Erythroblast (primary cell): ENCODE data around the gene BHLHE23.

Experiments
- DNase-seq, 2 experiments: peaks; one replicate each; lab custom pipeline; 2025; lab: John Stamatoyannopoulos, UW
- GATA1 ChIP-seq: IDR thresholded peaks from 2 replicates; pipeline ENCODE4 v1.6.1; 2011; ENCODE audit warnings: low read depth, mild to moderate bottlenecking, control low read depth, low read length, moderate library complexity
- POLR2A ChIP-seq: IDR thresholded peaks from 2 replicates; pipeline ENCODE4 v1.6.1; 2011; ENCODE audit warnings: mild to moderate bottlenecking, low read length

Gene BHLHE23

DNA sequence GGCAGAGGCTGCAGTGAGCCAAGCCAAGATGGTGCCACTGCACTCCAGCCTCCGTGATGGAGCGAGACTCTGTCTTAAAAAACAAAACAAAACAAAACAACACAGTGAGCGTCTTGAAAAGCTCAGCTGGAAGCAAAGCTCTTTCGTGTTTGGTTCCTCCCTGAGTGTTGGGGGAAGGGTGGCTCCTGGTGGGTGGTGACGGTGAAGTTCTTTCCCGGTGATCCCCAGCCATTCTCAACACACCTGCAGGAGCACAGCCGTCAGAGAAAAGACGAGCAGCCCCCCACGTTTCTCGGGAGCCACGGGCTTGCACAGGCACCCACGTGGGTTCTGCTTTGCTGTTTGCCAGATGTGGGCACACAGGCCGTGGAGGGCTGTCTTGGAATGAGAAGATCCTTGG lies 3.2 kb downstream of the BHLHE23 start:
- no peak for DNase-seq
- no peak for TF ChIP-seq GATA1

DNA sequence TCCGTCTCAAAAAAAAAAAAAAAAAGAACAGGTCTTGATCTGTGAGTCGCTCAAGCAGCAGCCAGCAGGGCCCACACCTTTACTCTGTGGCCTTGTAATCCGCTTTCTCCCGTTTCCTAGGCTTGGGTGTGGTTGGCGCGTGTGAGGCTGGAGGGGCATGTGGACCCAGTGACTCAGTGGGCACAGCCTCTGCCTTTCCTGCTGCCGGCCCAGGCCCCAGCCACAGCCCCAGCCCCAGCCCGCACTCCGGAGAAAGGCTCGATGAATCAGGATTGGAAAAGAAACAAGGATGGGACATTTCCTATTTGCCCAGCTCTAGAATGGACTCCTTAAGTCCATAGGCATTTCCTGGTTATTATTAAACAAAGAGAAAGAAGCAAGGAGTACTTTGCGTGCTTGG lies 4.3 kb downstream of the BHLHE23 start:
- DNase-seq = no peak
- TF ChIP-seq POLR2A (no peak), GATA1 (no peak)

DNA sequence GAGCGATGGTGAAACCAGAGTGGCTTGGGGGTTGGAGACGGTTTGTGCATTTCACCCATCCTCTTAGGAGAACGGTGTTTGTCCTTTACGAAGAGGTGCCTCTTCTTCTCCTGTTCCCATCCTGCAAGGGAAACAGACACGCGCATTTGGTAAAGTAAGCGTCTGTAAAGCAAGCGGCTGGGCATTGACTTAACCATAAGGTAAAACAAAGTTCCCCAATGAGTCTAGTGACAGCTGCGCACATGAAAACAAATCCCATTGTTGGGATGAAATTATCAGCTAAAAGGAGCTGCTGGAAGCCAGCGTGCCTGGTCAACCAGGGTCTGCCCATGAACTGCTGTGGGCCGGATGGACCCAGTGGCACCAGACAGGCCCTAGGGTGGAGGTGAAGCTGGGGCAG lies 5.8 kb downstream of the BHLHE23 start:
- TF ChIP-seq GATA1 (no peak), POLR2A (no peak)
- no peak for DNase-seq

DNA sequence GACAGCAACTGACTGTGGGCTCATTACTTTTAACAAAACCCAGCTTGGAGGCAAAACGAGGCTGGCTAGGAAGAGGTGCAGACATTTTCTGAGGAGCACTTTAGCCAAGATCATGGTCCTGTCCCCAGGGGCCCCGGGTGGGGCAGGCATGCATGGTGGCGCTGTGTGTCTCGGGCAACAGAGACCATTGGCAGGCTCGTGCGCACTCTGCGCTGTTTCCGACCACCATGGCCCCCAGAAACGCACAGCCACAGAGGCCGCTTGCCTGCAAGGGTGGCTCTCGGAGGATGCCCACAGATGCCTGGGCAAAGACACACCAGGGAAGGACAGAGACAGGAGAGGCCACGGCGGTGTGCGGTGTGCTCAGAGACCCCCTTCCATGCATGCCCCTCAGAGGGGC lies 6.7 kb downstream of the BHLHE23 start:
- TF ChIP-seq POLR2A (no peak), GATA1 (no peak)
- no peak for DNase-seq

DNA sequence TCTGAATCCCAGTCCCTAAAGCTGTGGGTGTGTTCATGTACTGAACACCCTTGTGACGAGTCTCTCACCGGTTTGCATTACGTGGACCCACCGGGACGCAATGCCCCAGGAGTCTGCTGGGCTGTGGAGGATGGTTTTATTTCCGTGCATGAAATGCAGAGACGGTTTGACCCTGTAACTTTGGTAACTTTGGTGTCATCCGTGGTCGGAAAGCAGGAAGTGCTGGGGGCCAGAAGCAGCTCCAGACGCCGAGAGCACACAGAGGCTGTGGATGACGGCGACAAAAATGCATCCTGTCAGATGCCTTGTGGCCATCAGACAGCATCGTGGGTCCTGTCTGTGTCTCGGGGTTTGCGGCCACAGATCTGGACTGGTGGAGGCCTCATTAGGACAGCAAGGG lies 7.2 kb downstream of the BHLHE23 start:
- TF ChIP-seq POLR2A (no peak), GATA1 (no peak)
- DNase-seq = no peak

DNA sequence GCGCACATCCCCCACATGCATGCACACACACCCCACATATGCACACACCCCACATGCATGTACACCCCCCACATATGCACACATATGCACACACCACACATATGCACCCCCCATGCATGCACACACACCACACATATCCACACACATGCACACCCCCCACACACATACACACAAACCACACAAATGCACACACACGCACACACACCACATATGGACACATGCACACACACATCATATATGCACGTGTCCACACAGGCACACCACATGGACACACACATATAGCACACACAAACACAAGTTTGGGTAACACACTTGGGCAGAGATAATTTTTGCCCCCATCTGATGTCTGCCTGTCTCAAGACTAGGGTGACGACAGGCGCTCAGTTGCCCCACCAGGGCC lies 8.3 kb downstream of the BHLHE23 start:
- DNase-seq = no peak
- TF ChIP-seq GATA1 (no peak), POLR2A (no peak)

DNA sequence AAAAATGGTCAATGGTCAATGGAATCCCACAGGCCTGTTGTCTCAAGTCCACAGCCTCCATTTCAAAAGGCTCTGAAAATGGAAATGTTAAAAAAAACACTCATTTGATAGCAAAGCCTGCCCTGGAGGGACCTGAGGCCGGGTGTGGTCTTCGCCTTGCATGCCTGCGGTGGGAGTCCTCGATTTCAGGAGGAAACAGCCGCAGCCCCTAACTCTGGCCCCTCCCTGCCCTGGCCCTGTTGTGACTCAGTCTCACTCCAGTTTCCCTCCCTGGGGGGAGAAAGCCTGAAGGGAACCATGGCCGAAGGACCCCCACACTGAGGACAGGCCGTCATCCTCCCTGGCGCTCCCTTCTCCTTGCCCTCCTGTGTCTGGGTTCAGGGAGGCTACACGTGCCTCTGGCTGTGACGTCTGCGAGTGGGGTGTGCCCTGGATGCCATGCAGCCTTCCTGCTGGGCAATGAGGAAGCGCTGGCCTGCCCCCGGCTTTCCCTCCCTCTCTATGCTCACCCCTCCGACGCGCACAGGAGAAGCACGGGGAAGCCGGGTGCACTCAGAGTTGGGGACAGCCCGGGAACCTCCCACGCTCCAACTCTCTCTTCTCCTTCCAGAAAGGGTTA lies 9.2 kb downstream of the BHLHE23 start:
- no peak for DNase-seq
- TF ChIP-seq POLR2A (no peak), GATA1 (no peak)

DNA sequence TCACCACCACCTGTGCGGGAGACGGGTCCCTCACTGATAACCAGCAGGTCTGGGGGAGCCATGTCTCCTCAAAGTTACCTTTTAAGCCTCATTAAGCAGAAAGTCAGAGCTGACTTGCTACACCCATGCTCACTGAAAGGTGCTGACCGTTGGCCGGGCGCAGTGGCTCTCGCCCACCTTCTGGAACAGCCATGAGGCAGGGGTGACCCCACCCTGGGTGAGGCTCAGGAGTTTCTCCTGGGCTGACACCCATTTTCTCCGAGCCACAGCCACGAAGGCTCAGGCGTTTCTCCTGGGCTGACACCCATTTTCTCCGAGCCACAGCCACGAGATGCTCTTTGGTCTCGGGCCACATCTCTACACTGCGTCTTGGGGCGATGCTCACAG lies 10.2 kb downstream of the BHLHE23 start:
- DNase-seq = no peak
- TF ChIP-seq POLR2A (no peak), GATA1 (no peak)

DNA sequence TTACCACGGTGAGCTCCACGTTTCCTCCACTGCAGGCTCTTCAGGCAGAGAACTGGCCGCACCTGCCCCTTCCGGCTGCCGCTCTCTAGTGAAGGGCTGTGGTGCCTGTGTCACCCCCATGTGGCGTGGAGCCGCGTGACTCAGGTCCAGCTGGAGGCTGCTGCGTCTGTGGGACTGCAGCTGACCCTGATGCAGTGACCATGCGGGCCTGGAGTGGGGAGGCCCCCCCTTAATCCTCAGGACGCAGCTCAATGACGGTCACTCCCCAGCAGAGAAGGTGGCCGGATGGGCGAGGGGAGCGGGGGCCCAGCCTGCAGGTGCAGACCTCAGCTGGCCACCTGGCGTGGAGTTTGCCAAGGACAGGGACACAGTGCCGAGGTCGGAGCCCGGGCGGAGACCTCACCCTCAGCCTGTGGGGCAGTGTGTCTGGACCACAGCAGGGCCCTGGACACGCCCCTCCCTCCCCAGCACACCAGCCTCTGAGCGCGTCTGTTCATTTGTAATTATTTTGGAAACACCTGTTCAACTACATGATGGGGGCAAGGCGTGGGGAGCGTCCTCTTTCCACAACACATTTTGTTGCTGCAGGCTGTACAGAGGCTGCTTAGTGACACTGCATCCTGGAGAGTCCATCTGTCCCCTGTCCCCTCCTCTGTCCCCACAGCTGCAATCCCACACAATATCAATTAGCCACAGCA lies 10.7 kb downstream of the BHLHE23 start:
- DNase-seq = no peak
- TF ChIP-seq GATA1 = no peak
- no peak for TF ChIP-seq POLR2A

DNA sequence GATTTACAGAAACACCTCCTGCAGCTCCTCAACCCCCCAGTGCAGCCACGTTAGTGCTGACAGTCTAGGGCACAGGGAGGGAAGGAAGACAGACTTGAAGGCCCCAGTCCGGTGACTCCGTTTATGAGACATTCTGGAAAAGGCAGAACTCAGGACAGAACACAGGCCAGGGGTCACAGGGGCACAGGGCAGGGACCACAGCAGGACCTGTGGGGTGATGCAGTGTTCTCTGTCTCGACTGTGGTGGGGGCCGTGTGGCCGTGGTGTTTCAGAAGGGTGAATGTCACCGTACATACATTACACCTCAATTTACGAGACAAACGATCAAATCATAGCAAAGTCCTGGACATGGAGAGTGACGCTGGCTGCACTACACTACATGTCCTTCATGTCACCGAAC lies 11.3 kb downstream of the BHLHE23 start:
- no peak for DNase-seq
- TF ChIP-seq GATA1 (no peak), POLR2A (no peak)

DNA sequence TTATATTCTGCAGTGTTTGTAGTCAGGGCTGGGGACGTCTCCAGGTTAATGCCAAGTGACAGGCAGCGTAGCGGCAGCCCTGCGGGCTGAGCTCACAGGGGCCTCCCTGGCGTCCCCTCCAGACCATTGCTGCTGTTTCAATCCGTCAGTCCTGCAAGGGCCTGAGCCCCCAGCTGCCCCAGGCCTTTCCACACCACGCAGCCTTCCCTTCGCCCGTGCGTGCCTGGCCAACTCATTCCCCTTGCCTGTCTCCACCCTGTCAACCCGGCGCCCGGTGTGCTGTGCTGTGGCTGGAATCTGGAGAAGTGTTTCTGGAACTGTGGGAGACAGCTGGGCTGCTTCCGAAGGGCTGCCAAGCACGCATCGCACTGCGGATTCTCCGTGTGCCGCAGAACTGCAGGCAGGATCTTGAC lies 11.9 kb downstream of the BHLHE23 start:
- TF ChIP-seq POLR2A = no peak
- TF ChIP-seq GATA1 = no peak
- no peak for DNase-seq

DNA sequence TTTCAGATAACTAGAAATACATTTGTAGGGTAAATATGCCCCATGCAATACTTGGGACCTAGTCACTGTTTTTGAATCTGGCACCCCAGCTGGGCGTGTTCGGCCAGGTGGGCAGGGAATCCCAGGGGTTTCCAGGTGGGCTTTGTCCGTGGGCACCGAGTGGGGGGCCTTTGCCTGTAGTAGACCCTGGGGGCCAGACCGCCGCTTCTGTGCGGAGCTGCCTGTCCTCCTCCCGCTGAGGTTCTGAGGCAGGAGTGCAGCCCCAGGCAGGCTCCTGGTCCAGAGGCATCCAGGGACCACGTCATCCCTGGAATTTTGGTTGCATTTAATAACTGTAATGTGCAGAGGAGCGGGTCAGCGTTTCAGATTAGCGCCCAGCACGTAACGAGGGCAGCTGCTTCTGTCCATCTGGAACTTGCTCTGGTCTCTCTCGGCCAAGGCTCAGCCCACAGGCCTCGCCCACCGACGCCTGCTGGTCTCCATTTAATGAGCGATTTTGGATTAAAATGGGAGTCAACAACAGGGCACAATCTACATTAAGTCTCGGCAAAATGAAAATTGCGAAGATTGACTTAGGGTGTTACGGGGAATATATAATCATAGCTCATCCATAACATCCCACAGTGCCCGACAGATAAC lies 12.8 kb downstream of the BHLHE23 start:
- no peak for TF ChIP-seq GATA1
- no peak for TF ChIP-seq POLR2A
- DNase-seq = no peak

DNA sequence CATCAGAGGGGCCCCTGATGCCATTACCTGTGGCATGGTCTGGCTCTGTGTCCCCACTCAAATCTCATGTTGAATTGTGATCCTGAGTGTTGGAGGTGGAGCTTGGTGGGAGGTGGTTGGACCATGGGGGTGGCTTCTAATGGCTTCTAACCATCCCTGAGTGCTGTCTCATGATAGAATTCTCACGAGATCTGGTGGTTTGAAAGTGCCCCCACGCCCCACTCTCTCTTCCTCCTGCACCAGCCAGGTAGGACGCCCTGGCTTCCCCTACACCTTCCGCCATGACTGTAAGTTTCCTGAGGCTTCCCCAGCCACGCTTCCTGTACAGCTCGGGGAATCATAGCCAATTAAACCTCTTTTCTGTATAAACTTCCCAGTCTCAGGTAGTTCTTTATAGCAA lies 14.9 kb downstream of the BHLHE23 start:
- TF ChIP-seq POLR2A (no peak), GATA1 (no peak)
- no peak for DNase-seq

DNA sequence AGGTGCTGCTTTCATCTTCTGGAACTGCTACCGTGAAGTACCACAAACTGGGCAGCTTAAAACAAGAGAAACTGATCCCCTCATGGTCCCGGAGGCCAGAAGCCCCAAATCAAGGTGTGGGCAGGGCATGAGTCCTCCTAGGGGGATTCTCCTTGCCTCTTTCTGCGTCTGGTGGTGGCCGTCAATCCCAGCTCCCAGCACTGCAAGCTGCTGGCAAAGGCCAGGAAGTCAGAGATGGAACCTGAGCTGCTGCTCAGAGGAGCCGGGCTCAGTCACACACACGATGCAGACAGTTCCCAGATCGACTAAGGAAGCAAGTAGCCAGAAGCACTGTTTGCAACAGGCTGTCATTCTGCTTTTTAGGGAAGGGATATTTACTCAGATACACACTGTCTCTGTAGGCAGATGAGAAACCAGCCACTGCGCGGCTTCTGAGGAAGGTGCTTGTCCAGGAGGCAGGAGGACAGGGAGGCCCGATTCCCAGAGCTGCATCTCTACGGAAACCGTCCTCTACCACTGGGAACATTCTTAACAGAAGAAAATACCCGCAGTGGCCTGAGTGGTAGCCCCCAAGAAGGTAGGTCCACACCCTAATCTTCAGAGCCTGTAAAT lies 15.5 kb downstream of the BHLHE23 start:
- DNase-seq = no peak
- TF ChIP-seq GATA1 (no peak), POLR2A (no peak)
